Measurements from ENCODE around the gene UBE2O. TPM values are rescaled to one million over a fixed set of nuclear protein-coding genes. Genes with fewer than 3 reads are reported as not detected.

Gene UBE2O
- total RNA-seq, 1 experiment from 2014 or later: 57.4 TPM

- no peaks in the 10 kb centered on the region for H3K4me1 ChIP-seq (ENCODE audit: insufficient read depth, low read length, poor library complexity, severe bottlenecking)
- ChIA-PET CTCF (interaction anchor here (0.6 to 1.9 kb wide), 2 partner anchors 17 to 93 kb away, joined by 5 to 9 read pairs; no protein-coding TSS in a partner anchor), POLR2A (ENCODE audit: low non-redundant PET) (no interaction called here)
- no peak for DNase-seq (ENCODE audit: low spot score)
- H3K36me3 ChIP-seq (ENCODE audit: insufficient read depth, low read length, poor library complexity, severe bottlenecking): peaks cover 69% of the 10 kb centered on the region
- H3K27ac ChIP-seq (ENCODE audit: low read depth, low read length, poor library complexity, severe bottlenecking): no peak overlapping the region
- no peaks in the 10 kb centered on the region for H3K27me3 ChIP-seq (replicated peaks; ENCODE audit: insufficient read depth, low read depth, low read length, poor library complexity)
- BruUV-seq (replicated peaks): no TSS peak
- no peaks in the 10 kb centered on the region for H3K9me3 ChIP-seq (ENCODE audit: low read depth, low read length, poor library complexity, severe bottlenecking)
- H3K4me3 ChIP-seq (ENCODE audit: low read depth, low read length, poor library complexity, severe bottlenecking): no peak overlapping the region
- TF ChIP-seq CTCF (conservative IDR thresholded peaks at IDR 0.05; ENCODE audit: low read depth, low read length): no peak
- TF ChIP-seq EZH2 (IDR thresholded peaks at IDR 0.05; ENCODE audit: borderline replicate concordance, low read depth, low read length, poor library complexity, severe bottlenecking): no peak
- intact Hi-C loops (cut with micrococcal nuclease; ENCODE audit: unreplicated experiment): no loop called here
These were observed 55.8 kb downstream of the UBE2O start for GRCh38 chr17:76397184-76397583.

- POLR2A ChIA-PET (ENCODE audit: low non-redundant PET): no interaction called here
- TF ChIP-seq CTCF (conservative IDR thresholded peaks at IDR 0.05; ENCODE audit: low read depth, low read length): no peak
- TF ChIP-seq EZH2 (IDR thresholded peaks at IDR 0.05; ENCODE audit: borderline replicate concordance, low read depth, low read length, poor library complexity, severe bottlenecking): no peak
- no peaks in the 10 kb centered on the region for H3K27me3 ChIP-seq (replicated peaks; ENCODE audit: insufficient read depth, low read depth, low read length, poor library complexity)
- no TSS peak for BruUV-seq (replicated peaks)
- H3K4me3 ChIP-seq (ENCODE audit: low read depth, low read length, poor library complexity, severe bottlenecking): no peak overlapping the region
- CTCF ChIA-PET: interaction anchor here (0.6 kb wide), 1 partner anchor 62 kb away, joined by 3 read pairs; no protein-coding TSS in a partner anchor
- H3K36me3 ChIP-seq (ENCODE audit: insufficient read depth, low read length, poor library complexity, severe bottlenecking): peaks cover 67% of the 10 kb centered on the region
- no peaks in the 10 kb centered on the region for H3K4me1 ChIP-seq (ENCODE audit: insufficient read depth, low read length, poor library complexity, severe bottlenecking)
- H3K9me3 ChIP-seq (ENCODE audit: low read depth, low read length, poor library complexity, severe bottlenecking): no peaks in the 10 kb centered on the region
- DNase-seq (ENCODE audit: low spot score): no peak
- H3K27ac ChIP-seq (ENCODE audit: low read depth, low read length, poor library complexity, severe bottlenecking): no peak overlapping the region
- intact Hi-C loops (cut with micrococcal nuclease; ENCODE audit: unreplicated experiment): no loop called here
These were observed 57.0 kb downstream of the UBE2O start for GRCh38 chr17:76395980-76396379.

- no peaks in the 10 kb centered on the region for H3K4me1 ChIP-seq (ENCODE audit: insufficient read depth, low read length, poor library complexity, severe bottlenecking)
- CTCF ChIA-PET: interaction anchor here (0.6 kb wide), 1 partner anchor 1128 kb away, joined by 14 read pairs; no protein-coding TSS in a partner anchor
These were observed 58.8 kb downstream of the UBE2O start for GRCh38 chr17:76394166-76394565.

More at GRCh38 chr17:76394166-76394565, 58.8 kb downstream of the UBE2O start:
- no peak for TF ChIP-seq CTCF (conservative IDR thresholded peaks at IDR 0.05; ENCODE audit: low read depth, low read length)
- no peak for TF ChIP-seq EZH2 (IDR thresholded peaks at IDR 0.05; ENCODE audit: borderline replicate concordance, low read depth, low read length, poor library complexity, severe bottlenecking)
- no peak overlapping the region for H3K27ac ChIP-seq (ENCODE audit: low read depth, low read length, poor library complexity, severe bottlenecking)
- no TSS peak for BruUV-seq (replicated peaks)
- H3K27me3 ChIP-seq (replicated peaks; ENCODE audit: insufficient read depth, low read depth, low read length, poor library complexity): no peaks in the 10 kb centered on the region
- no peak for DNase-seq (ENCODE audit: low spot score)
- no peaks in the 10 kb centered on the region for H3K9me3 ChIP-seq (ENCODE audit: low read depth, low read length, poor library complexity, severe bottlenecking)
- intact Hi-C loops (cut with micrococcal nuclease; ENCODE audit: unreplicated experiment): no loop called here
- peaks cover 54% of the 10 kb centered on the region for H3K36me3 ChIP-seq (ENCODE audit: insufficient read depth, low read length, poor library complexity, severe bottlenecking)
- H3K4me3 ChIP-seq (ENCODE audit: low read depth, low read length, poor library complexity, severe bottlenecking): no peak overlapping the region
- POLR2A ChIA-PET (ENCODE audit: low non-redundant PET): interaction anchor here (0.7 kb wide), 1 partner anchor 85 kb away, joined by 4 read pairs; no protein-coding TSS in a partner anchor
